ENCODE measurements around the gene NHERF1.

The NHERF1 gene

DNA sequence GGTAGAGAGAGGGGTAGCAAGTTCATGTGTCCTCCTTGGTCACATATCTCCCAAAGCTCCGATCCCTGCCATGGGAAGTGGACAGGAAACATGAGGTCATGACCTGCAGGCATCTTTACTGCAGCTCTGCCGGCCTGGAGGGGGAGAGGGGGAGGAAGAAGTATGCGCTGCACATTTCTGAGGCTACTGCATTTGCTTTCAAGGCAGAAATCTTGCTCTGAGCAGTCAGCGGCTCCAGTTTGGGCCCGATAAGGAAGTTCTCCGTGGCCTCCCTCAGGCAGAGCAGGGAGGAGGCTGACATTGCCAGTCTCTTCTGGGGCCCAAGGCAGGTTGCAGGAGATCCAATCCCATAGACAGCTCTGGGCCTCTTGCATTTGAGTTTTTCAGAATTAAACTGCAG is 1.5 kb upstream of the NHERF1 start:
- peaks cover 26% of the 10 kb centered on the region for H3K4me1 ChIP-seq (ENCODE audit: insufficient read depth, low read length, severe bottlenecking)
- H3K9me3 ChIP-seq (ENCODE audit: low read length): no peaks in the 10 kb centered on the region
- no peaks in the 10 kb centered on the region for H4K20me1 ChIP-seq (ENCODE audit: insufficient read depth, low read length)
- H3K27ac ChIP-seq (ENCODE audit: low read depth, low read length, poor library complexity, severe bottlenecking): no peak overlapping the region
- H3K79me2 ChIP-seq (ENCODE audit: insufficient read depth, low read length): no peaks in the 10 kb centered on the region
- H3K4me3 ChIP-seq (ENCODE audit: low read depth, low read length, poor library complexity, severe bottlenecking): no peak overlapping the region
- no peak overlapping the region for H2AFZ ChIP-seq (ENCODE audit: low read length)
- no peak for TF ChIP-seq EZH2 (IDR thresholded peaks at IDR 0.05; ENCODE audit: borderline replicate concordance, low read length)
- TF ChIP-seq, protein P1, sequence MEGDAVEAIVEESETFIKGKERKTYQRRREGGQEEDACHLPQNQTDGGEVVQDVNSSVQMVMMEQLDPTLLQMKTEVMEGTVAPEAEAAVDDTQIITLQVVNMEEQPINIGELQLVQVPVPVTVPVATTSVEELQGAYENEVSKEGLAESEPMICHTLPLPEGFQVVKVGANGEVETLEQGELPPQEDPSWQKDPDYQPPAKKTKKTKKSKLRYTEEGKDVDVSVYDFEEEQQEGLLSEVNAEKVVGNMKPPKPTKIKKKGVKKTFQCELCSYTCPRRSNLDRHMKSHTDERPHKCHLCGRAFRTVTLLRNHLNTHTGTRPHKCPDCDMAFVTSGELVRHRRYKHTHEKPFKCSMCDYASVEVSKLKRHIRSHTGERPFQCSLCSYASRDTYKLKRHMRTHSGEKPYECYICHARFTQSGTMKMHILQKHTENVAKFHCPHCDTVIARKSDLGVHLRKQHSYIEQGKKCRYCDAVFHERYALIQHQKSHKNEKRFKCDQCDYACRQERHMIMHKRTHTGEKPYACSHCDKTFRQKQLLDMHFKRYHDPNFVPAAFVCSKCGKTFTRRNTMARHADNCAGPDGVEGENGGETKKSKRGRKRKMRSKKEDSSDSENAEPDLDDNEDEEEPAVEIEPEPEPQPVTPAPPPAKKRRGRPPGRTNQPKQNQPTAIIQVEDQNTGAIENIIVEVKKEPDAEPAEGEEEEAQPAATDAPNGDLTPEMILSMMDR (IDR thresholded peaks at IDR 0.05; ENCODE audit: low read length): no peak
- H3K9me2 ChIP-seq (ENCODE audit: low read depth, low read length): no peaks in the 10 kb centered on the region
- no peak overlapping the region for H3K4me2 ChIP-seq (ENCODE audit: low read length)
- no peaks in the 10 kb centered on the region for H3F3A ChIP-seq (ENCODE audit: insufficient read depth, low read length)
- H3K27me3 ChIP-seq (ENCODE audit: insufficient read depth, low read length): no peaks in the 10 kb centered on the region
- H3K36me3 ChIP-seq (ENCODE audit: insufficient read depth, low read length): no peaks in the 10 kb centered on the region
- no peak overlapping the region for H3K9ac ChIP-seq (ENCODE audit: low read length)

DNA sequence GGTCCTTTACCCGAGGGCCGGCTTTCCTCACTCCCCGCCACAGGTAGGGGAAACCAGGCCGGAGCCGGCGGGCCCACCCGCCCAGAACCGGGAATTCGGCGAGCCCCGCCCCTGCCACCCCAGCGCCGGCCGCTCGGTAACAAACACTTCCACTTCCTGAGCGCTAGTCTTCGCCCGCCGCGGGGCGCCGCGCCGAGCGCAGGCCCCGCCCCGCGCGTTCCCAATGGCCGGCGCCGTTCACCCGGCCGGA is 224 bp upstream of the NHERF1 start:
- Histone ChIP-seq H4K20me1 (ENCODE audit: insufficient read depth, low read length) (no peaks in the 10 kb centered on the region), H3K9ac (ENCODE audit: low read length) (peak overlapping the region; percentile 38; the same call in 1 of the 2 replicates), H3K79me2 (ENCODE audit: insufficient read depth, low read length) (no peaks in the 10 kb centered on the region), H3K27me3 (ENCODE audit: insufficient read depth, low read length) (no peaks in the 10 kb centered on the region), H3K9me2 (ENCODE audit: low read depth, low read length) (no peaks in the 10 kb centered on the region), H3F3A (ENCODE audit: insufficient read depth, low read length) (no peaks in the 10 kb centered on the region), H3K4me3 (ENCODE audit: low read depth, low read length, poor library complexity, severe bottlenecking) (peak overlapping the region; percentile 73), H2AFZ (ENCODE audit: low read length) (no peak overlapping the region), H3K4me1 (ENCODE audit: insufficient read depth, low read length, severe bottlenecking) (peaks cover 20% of the 10 kb centered on the region), H3K36me3 (ENCODE audit: insufficient read depth, low read length) (no peaks in the 10 kb centered on the region), H3K4me2 (ENCODE audit: low read length) (peak overlapping the region; percentile 49), H3K9me3 (ENCODE audit: low read length) (no peaks in the 10 kb centered on the region), H3K27ac (ENCODE audit: low read depth, low read length, poor library complexity, severe bottlenecking) (no peak overlapping the region)
- no peak for TF ChIP-seq EZH2 (IDR thresholded peaks at IDR 0.05; ENCODE audit: borderline replicate concordance, low read length)
- TF ChIP-seq, protein P1 (IDR thresholded peaks at IDR 0.05; ENCODE audit: low read length): no peak

DNA sequence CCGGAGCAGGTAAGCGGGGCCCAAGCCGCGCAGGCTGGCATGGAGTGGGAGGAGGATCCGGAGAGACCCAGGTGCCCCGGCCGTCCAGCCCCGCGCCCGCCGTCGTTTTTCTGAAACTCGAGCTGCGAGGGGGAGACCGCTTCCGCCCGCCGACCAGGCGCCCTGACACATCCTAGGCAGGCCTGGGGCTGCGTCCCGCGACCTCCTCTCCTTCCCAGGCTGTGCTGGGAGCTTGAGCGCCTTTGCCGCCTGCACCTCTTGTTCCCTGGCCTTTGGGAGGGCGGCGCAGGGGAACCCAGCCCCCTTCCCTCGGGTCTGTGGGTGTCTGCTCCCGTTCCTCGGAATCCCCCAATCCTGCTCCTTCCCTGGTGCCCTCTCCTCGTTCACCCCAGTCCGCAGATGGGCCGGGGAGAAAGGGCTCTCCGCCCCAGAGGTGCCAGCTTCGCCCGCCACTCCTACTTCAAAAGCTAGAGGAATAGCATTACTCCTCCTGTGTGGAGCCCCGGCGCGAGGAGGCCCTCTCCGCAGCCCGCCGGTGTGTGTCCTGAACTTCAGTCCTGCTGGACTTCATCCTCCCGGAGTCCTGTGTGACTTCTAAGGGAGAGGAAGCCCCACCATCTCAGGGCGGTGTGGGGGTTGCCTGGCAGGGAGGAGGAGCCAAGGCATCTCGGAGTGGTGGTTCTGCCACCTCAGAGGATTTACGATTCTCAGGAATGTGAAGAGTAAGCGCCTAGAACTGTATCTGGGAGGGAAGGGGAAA is 1.0 kb downstream of the NHERF1 start:
- TF ChIP-seq EZH2 (IDR thresholded peaks at IDR 0.05; ENCODE audit: borderline replicate concordance, low read length): no peak
- TF ChIP-seq, protein P1 (IDR thresholded peaks at IDR 0.05; ENCODE audit: low read length): no peak
- no peaks in the 10 kb centered on the region for H3K36me3 ChIP-seq (ENCODE audit: insufficient read depth, low read length)
- H3K27ac ChIP-seq (ENCODE audit: low read depth, low read length, poor library complexity, severe bottlenecking): no peak overlapping the region
- no peaks in the 10 kb centered on the region for H4K20me1 ChIP-seq (ENCODE audit: insufficient read depth, low read length)
- H3K9me3 ChIP-seq (ENCODE audit: low read length): no peaks in the 10 kb centered on the region
- peak overlapping the region; percentile 75 for H3K9ac ChIP-seq (ENCODE audit: low read length)
- H3K4me1 ChIP-seq (ENCODE audit: insufficient read depth, low read length, severe bottlenecking): peaks cover 20% of the 10 kb centered on the region
- H2AFZ ChIP-seq (ENCODE audit: low read length): no peak overlapping the region
- H3K4me2 ChIP-seq (ENCODE audit: low read length): peak overlapping the region; percentile 65
- H3K79me2 ChIP-seq (ENCODE audit: insufficient read depth, low read length): no peaks in the 10 kb centered on the region
- H3K4me3 ChIP-seq (ENCODE audit: low read depth, low read length, poor library complexity, severe bottlenecking): peak overlapping the region; percentile 73
- H3F3A ChIP-seq (ENCODE audit: insufficient read depth, low read length): no peaks in the 10 kb centered on the region
- H3K9me2 ChIP-seq (ENCODE audit: low read depth, low read length): no peaks in the 10 kb centered on the region
- H3K27me3 ChIP-seq (ENCODE audit: insufficient read depth, low read length): no peaks in the 10 kb centered on the region

All from OCI-LY1 (cell line).